ENCODE measurements around the gene AIF1. TPM values are rescaled to one million over a fixed set of nuclear protein-coding genes. Genes with fewer than 3 reads are reported as not detected.

Gene AIF1
- total and polyA plus RNA-seq, 2 donors from 2014 or later, result 44.1 to 121 TPM

GRCh38 chr6:31659649-31660380 lies 44.8 kb downstream of the AIF1 start:
- Histone ChIP-seq H3K27ac (ENCODE audit: low read depth in 2 of 2, low read length in 2 of 2) (peak overlapping the region; percentile 84 to 90), H3K4me3 (ENCODE audit: low read length in 3 of 3) (peak overlapping the region; percentile 92 to 98 (median 93)), H3K9ac (ENCODE audit: low read length in 3 of 3) (peak overlapping the region; percentile 80 to 95 (median 86)), H3K36me3 (ENCODE audit: control insufficient read depth in 2 of 3, insufficient read depth in 3 of 3, low read length in 3 of 3) (peaks cover 0 to 7% (median 6%) of the 10 kb centered on the region in 3 donors), H3K4me1 (ENCODE audit: control insufficient read depth in 2 of 3, insufficient read depth in 2 of 3, low read depth in 1 of 3, low read length in 3 of 3) (peaks cover 0 to 54% (median 39%) of the 10 kb centered on the region in 3 donors), H3K27me3 (ENCODE audit: control insufficient read depth, insufficient read depth, low read length) (no peaks in the 10 kb centered on the region), H3K9me3 (ENCODE audit: control insufficient read depth in 2 of 3, insufficient read depth in 1 of 3, low read length in 3 of 3) (no peaks in the 10 kb centered on the region)
- intact Hi-C loops (cut with DNase I), result no loop called here
- TF ChIP-seq CTCF (IDR thresholded peaks at IDR 0.05; ENCODE audit: borderline replicate concordance, extremely low read depth, insufficient read depth), result no peak
- FAIRE-seq (no peak), DNase-seq (peak in 3 of 5 donors; percentile 22 to 42 (median 33))

- Histone ChIP-seq H3K27ac (ENCODE audit: low read depth in 2 of 2, low read length in 2 of 2) (peak within 1 kb of the TSS; percentile 84 to 90), H3K9me3 (ENCODE audit: control insufficient read depth in 2 of 3, insufficient read depth in 1 of 3, low read length in 3 of 3) (no peaks in the 10 kb centered on the region), H3K4me3 (ENCODE audit: low read length in 3 of 3) (peak within 1 kb of the TSS; percentile 92 to 98 (median 93)), H3K4me1 (ENCODE audit: control insufficient read depth in 2 of 3, insufficient read depth in 2 of 3, low read depth in 1 of 3, low read length in 3 of 3) (peaks cover 0 to 50% (median 33%) of the 10 kb centered on the region in 3 donors), H3K36me3 (ENCODE audit: control insufficient read depth in 2 of 3, insufficient read depth in 3 of 3, low read length in 3 of 3) (peaks cover 0 to 7% (median 6%) of the 10 kb centered on the region in 3 donors), H3K9ac (ENCODE audit: low read length in 3 of 3) (peak within 1 kb of the TSS; percentile 80 to 95 (median 86)), H3K27me3 (ENCODE audit: control insufficient read depth, insufficient read depth, low read length) (no peaks in the 10 kb centered on the region)
- TF ChIP-seq CTCF (IDR thresholded peaks at IDR 0.05; ENCODE audit: borderline replicate concordance, extremely low read depth, insufficient read depth), result no peak
- intact Hi-C loops (cut with DNase I), result no loop called here
- DNase-seq (peak; percentile 90 to 96 (median 93)), FAIRE-seq (no peak)
Observed at GRCh38 chr6:31660381-31661261, 45.6 kb downstream of the AIF1 start, which contains the start of gene C6orf47. C6orf47 (minus strand) TSS chr6:31660778; CDS start chr6:31659947, 831 bp downstream.

- peaks cover 0 to 7% (median 6%) of the 10 kb centered on the region in 3 donors for H3K36me3 ChIP-seq (ENCODE audit: control insufficient read depth in 2 of 3, insufficient read depth in 3 of 3, low read length in 3 of 3)
- H3K4me3 ChIP-seq (ENCODE audit: low read length in 3 of 3), result peak overlapping the region; percentile 92 to 98 (median 93)
- no peaks in the 10 kb centered on the region for H3K9me3 ChIP-seq (ENCODE audit: control insufficient read depth in 2 of 3, insufficient read depth in 1 of 3, low read length in 3 of 3)
- no peak for DNase-seq
- intact Hi-C loops (cut with DNase I), result no loop called here
- no peak for FAIRE-seq
- no peak for TF ChIP-seq CTCF (IDR thresholded peaks at IDR 0.05; ENCODE audit: borderline replicate concordance, extremely low read depth, insufficient read depth)
- H3K9ac ChIP-seq (ENCODE audit: low read length in 3 of 3), result peak overlapping the region in 2 of 3 donors; percentile 22 to 86
- no peaks in the 10 kb centered on the region for H3K27me3 ChIP-seq (ENCODE audit: control insufficient read depth, insufficient read depth, low read length)
- peak overlapping the region in 1 of 2 donors; percentile 84 for H3K27ac ChIP-seq (ENCODE audit: low read depth in 2 of 2, low read length in 2 of 2)
- peaks cover 0 to 45% (median 36%) of the 10 kb centered on the region in 3 donors for H3K4me1 ChIP-seq (ENCODE audit: control insufficient read depth in 2 of 3, insufficient read depth in 2 of 3, low read depth in 1 of 3, low read length in 3 of 3)
Observed at GRCh38 chr6:31661262-31662123, 46.5 kb downstream of the AIF1 start.

Measured in kidney (tissue), 14 donors.